Activated CD4-positive, alpha-beta T cell treated with anti-CD3 and anti-CD28 coated beads, Interleukin-2, Interleukin-6, amounts not matched to agents 100 ng/mL and 50 ng/mL, durations not matched to agents 16 hours and 8 hours (primary cell): ENCODE results near the gene SPDYE1.
A peak's percentile ranks its signal among the peaks of the same experiment; 100 is the strongest.
"Not testable (repeated sequence)": the region's sequence is repeated elsewhere in the genome, so short reads cannot be mapped to it uniquely, and the experiment has no call there.

Source experiments
- DNase-seq: peaks from one replicate; pipeline ENCODE4 v3.0.0-alpha.2; 2020

Gene SPDYE1

DNA sequence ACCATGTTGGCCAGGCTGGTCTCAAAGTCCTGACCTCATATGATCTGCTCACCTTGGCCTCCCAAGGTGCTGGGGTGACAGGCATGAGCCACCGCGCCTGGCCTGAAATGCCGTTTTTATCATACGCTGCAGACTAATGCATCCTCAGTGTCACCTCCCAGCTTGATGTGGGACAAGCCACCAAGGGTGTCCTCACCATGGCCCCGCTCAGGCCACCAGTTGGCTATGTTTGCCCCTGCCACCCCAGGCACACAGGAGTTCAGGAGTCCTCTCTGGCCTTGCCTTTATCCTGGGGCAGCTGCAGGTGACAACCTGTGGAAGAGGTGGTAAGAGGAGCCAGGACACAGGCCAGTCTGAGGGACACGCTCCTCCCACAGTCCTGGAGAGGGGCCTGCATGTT, 3.0 kb upstream of the SPDYE1 start:
- DNase-seq, result not testable (repeated sequence)

DNA sequence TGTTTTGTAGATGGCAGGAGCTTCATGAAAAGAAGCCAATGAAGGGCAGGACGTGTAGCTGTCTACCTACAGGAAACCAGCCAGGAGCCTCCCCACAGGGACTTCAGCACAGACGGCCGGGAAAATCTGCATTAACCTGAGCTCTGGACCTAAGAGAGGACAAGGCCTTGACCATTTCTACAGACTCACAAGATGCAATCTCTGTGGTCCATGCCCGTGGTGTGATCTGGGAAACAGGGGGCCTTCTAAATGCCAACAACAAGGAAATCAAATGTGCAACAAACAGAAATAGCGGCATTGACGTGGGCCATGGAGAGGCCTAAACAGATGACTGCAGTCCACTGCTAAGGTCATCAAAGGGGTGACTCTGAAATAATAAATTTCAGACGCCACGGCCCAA, 14.4 kb downstream of the SPDYE1 start:
- not testable (repeated sequence) for DNase-seq

DNA sequence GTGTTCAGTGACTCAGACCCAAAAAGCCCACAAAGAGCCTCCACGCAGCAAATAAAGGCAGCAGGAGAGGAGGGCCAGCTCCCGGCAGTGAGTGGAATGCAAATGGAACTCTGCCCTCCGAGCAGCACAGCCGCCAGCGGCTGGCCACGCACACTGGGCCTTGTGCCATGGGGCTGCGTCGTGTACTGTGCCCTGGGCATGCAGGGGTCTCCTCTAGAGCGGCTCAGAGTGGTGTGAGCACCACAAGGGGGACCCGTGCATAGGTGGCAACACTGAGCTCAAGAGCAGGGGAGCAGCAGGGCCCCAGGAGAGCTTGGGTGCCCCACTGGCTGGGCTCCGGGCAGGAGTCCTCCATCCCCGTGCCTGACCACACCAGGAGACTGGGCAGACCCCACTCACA, 17.4 kb downstream of the SPDYE1 start:
- DNase-seq, result not testable (repeated sequence)

DNA sequence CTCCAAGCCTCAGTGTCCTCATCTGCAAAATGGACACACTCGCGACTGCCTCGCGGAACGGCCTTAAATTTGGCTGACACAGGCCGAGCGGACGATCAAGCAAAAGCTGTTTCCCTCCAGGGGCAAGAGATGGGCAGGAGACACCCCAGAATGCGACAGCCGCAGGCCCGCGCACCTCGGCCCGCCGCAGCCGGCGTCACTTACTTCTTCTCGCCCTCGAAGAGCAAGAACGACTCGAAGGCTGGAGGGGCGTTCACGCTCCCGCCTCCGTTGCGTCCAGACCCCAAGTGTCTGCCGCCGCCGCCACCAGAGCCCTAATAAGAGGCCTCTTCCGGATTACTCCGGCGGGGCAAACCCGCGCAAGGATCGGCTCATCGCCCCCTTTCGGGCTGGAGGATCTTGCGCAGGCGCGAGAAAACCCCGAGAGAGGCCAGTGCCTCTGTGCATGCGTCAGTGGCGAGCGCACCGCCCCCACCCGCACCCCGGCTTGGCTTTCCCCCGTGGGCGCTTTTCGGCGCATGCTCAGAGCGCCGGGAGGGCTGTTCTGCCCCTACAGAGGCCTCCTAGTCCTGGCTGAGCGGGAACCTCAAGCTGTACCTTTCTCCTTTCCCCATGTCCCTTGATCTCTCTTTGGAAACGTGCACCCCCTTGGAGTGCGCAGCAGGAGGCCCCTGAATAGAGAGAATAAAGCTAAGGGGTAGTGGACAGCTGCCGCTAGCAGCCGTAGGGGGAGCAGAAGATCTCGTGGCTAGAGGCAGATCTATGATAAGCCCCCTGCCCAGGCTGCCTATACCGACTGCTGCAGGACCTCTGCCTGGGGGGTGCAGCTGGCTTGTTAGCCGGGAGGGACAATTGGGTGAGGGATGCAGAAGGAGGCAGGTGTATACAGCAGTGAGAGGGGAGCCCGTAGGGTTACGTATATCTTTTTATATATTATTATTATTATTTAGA, 21.4 kb downstream of the SPDYE1 start:
- peak; percentile 99 for DNase-seq

DNA sequence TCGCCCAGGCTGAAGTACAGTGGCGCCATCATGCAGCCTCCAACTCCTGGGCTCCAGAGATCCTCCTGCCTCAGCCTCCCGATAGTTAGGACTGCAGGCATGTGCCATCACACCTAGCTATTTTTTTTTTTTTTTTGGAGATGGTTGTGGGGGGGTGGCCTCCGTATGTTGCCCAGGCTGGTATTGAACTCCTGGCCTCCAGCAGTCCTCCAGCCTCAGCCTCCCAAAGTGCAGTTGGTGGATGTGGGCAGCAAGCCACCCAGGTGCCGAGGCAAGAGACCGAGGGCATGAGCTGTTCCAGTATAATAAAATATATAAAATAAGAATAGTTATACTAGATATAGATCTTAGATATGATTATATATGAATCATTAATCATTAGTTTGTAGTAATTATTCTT, 22.1 kb downstream of the SPDYE1 start:
- not testable (repeated sequence) for DNase-seq

GRCh38 chr7:44022069-44022468, 24.4 kb downstream of the SPDYE1 start:
- DNase-seq, result not testable (repeated sequence)

DNA sequence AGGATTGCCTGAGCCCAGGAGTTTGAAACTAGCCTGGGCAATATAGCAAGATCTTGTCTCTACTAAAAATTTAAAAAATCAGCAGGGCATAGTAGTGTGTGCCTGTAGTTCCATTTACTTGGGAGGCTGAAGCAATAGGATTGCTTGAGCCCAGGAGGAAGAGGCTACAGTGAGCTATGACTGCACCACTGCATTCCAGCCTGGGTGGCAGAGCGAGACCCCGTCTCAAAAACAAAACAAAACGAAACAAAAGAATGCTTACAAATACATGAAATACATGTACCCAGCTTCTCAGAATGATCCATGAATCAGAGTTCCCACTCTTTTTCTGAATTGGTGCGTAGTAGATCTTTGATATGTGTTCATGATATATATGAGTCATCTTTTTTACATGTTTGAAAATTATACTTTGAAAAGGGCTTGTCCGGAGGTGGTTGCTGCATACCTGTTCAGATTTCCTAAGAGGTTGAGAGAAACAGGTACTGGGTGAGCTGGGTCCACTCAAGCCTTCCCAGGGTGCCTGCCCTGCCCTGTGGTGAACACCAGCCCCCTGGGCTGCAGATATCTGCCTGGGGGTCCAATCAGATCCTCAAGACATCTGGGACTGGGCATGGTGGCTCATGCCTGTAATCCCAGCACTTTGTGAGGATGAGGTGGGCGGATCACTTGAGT, 25.2 kb downstream of the SPDYE1 start:
- not testable (repeated sequence) for DNase-seq

DNA sequence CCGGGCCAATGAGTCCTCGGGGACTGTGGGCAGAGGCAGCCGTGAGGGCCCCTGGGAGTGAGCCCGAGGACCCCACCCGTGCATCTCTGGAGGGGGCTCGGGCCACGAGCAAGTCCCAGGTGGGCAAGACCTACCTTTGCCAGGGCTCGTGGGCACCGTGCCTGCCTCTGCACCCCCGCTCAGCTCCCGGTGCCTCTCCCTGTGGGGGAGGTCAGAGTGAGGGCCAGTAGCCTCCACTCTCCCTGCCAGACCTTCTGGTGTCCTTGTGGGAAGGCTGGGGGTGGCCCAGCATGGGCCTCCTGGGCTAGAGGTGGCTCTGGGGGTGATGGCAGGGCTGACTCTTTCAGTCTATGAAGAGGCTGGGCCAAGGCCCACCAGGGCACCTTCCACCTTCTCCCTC, 31.7 kb downstream of the SPDYE1 start:
- not testable (repeated sequence) for DNase-seq

DNA sequence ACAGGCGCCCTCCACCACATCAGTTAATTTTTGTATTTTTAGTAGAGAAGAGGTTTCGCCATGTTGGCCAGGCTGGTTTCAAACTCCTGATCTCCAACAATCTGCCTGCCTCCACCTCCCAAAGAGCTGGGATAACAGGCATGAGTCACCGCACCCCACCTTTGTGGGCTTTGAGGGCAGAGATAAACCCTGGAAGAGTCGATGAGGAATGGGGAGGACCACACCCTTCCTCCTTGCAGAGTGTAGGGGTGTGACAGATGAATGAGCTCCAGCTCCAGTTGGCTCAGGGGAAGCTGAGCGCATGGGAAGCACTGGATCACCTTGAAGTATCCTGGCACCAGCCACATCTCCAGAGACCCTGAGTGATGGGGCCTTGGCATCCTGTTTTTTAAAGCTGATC, 32.3 kb downstream of the SPDYE1 start:
- not testable (repeated sequence) for DNase-seq

DNA sequence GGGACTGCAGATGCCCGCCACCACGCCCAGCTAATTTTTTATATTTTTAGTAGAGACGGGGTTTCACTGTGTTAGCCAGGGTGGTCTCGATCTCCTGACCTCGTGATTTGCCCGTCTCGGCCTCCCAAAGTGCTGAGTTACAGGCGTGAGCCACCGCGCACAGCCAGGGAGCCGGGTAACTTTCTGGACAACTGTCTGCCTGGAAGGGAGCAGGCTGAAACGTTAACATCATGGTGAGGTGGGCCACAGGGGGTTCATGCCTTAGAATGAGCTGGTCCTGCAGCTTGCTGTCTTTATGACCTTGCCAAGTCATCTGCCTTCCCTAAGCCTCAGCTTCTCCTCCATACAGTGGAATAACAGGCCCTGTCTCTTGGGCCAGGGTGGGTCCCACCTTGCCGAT, 33.6 kb downstream of the SPDYE1 start:
- not testable (repeated sequence) for DNase-seq

- DNase-seq, result not testable (repeated sequence)
These were observed 34.3 kb downstream of the SPDYE1 start for GRCh38 chr7:44032031-44032430.

DNA sequence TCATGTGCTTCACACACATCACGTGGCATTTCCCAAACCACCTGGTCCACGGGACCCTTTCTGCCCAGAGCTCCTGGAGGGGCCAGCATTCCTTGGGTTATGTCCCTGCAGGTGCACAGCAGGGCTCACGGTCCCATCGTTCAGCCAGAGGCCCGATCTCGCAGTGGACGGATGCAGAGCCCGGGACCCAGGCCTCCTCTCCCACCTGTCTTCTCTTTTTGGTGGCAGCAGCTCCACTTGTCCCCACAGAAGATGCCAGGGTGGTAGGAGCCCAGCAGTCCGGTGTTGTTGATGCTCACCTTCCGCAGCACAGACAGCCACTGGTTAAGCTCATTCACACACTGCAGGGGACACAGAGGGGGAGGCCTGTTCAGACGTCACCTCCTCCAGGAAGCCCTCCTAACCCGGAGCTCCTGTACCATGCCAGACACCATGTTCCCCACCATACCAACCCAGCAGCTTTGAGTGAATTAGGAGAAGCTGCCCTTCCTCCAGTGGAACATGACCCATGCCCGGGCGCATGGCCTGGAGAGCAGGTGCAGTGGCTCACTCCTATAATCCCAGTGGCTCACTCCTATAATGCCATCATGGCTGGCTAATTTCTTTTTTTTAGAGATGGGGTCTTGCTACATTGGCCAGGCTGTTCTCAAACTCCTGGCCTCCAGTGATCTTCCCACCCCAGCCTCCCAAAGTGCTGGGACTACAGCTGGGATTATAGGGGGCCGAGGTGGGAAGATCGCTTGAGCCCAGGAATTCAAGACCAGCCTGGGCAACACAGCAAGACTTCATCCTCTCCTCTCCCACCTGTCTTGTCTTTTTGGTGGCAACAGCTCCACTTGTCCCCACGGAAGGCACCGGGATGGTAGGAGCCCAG, 36.5 kb downstream of the SPDYE1 start:
- DNase-seq, result not testable (repeated sequence)

DNA sequence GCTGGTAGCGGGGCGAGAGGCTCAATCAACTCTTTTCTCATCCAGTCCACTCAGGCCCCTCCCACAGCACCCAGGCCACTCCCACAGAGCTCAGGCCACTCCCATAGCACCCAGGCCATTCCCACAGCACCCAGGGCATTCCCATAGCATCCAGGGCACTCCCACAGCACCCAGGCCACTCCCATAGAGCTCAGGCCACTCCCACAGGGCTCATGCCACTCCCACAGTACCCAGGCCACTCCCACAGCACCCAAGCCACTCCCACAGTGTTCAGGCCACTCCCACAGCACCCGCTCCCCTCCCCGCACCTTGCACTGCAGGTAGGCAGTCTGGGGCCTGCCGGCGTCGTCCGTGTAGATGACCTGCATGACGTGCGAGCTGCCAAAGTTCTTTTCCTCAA, 38.7 kb downstream of the SPDYE1 start:
- DNase-seq, result peak; percentile 47

DNA sequence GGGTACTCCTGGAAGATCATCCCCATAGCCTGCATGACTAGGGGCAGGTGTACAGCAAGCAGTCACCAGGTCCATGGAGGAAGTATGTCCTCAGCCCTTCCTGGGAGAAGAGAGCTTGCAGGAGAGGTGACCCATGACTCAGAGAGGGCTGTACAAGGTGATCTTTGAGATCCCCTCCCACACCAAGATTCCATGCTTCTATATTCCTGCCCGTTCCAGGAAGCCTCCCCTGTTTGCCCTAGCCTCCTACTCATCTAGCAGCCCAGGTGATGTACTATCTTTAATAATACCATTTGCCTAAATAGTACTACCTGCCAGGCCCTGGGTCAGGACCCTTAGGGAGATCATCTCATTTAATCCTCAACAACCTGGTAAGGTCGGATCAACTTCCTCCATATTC, 40.3 kb downstream of the SPDYE1 start:
- DNase-seq, result not testable (repeated sequence)

- not testable (repeated sequence) for DNase-seq
These were observed 40.9 kb downstream of the SPDYE1 start for GRCh38 chr7:44038553-44038952.

DNA sequence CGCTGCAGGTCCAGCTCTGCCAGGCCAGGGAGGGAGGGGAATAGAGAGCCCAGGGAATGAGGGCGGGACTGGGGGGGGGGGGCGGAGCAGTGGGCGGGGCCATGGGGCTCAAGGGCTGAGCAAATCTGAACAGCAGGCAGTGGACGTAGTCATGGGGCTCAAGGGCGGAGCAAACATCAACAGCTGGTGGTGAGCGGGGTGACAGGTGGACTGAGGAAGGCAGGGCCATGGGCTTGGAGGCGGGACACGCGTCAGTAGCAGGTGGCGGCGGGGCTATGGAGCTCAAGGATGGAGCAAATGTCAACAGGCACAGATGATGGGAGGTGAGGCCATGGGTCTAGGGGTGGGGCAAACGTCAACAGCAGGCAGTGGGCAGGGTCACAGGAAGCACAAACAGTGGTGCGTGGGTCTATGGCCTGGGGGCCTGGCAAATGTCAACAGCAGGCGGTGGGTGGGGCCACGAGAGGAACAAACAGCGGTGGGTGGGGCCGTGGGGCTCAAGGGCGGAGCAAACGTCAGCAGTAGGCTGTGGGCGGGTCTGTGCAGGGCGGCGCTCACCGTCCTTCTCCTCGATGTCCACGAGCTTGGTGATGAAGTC, 41.4 kb downstream of the SPDYE1 start:
- peak; percentile 89 for DNase-seq

DNA sequence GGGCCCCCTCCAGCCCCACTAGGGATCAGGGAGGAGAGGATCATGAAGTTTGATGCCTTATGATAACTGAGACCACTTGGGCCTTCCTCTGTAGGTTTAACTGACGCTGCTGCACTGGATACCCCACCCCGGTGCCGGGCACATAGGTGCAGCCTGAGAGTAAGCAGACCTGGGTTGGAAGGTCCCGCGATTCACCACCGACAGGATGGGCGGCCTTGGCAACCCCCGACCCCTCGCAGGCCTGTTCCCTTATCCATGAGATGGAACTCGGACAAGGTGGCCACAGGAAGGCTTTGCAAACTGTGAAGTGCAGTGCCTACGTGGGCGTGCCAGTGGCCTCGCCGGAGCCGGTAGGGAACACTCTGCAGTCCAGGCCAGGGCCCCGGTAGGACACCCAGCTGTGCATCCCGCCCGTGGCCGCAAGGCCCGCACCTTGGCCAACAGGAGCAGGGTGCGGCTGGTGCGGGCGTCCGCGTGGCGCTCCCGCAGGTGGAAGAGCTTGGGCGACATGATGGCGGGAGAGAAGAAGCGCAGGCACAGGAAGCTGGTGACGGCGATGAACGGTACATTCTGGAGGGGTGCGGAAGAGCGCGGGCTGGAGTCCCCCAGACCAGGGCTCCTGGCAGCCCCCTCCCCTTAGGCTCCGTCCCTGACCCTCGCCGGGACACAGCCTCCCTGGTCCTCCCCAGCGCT, 42.2 kb downstream of the SPDYE1 start:
- not testable (repeated sequence) for DNase-seq

- peak; percentile 75 for DNase-seq
These were observed 42.8 kb downstream of the SPDYE1 start for GRCh38 chr7:44040493-44040891.

GRCh38 chr7:44042221-44042620, 44.5 kb downstream of the SPDYE1 start:
- no peak for DNase-seq

- no peak for DNase-seq
These were observed 46.2 kb downstream of the SPDYE1 start for GRCh38 chr7:44043902-44044301.

- DNase-seq, result peak; percentile 95
These were observed 46.9 kb downstream of the SPDYE1 start, which contains the start of gene DBNL for GRCh38 chr7:44044315-44045225. DBNL (plus strand) TSS chr7:44044702; CDS start chr7:44044738, 36 bp downstream.
